GM18502 (cell line): ENCODE results near the gene SEMA3G.

Experiments
- ATAC-seq: cut with Tn5 transposase; IDR thresholded peaks from one replicate; pipeline ENCODE4 v1.9.1; 2021; ENCODE audit warnings: mild to moderate bottlenecking; ENCODE audit not compliant: unreplicated experiment, poor library complexity

The SEMA3G gene

DNA sequence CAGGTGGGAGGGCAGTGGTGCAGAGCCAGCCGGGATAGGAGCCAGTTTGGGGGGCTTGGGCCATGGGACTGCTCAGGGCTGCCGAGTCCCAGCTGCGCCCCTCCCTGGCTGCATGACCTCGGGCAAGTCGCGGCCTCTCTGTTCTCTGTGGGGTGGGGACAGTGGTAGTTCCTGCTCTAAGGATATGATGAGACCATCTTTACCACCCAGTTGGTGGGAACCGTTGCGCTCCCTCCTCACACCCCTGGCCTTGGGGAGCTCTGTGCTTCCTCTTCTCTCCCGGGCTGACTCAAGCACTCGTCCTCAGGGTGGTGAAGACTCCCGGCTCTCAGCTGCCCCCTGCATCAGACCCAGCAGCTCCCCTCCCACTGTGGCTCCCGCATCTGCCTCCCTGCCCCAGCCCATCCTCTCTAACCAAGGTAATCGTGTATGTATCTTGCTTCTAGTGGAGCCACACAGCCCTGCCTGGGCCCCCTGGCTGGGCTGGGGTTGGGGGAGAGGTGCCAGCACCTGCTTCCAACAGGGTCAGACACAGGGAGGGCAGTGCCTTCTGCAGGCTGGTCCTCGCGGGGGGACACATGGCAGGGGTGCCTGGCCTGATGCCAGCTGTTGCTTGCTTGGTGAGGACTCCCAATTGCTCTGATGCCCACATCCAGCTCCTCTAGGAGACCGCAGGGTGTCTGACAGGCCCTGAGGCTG is 35.1 kb upstream of the SEMA3G start:
- no peak for ATAC-seq

GRCh38 chr3:52479037-52479876 is 34.4 kb upstream of the SEMA3G start:
- ATAC-seq, result no peak

GRCh38 chr3:52477796-52478095 is 32.8 kb upstream of the SEMA3G start:
- ATAC-seq, result no peak

GRCh38 chr3:52477076-52477795 is 32.3 kb upstream of the SEMA3G start:
- ATAC-seq, result no peak

- no peak for ATAC-seq
Measured at GRCh38 chr3:52473026-52473425, 28.1 kb upstream of the SEMA3G start.

- no peak for ATAC-seq
Measured at GRCh38 chr3:52472239-52473000, 27.5 kb upstream of the SEMA3G start.

GRCh38 chr3:52471371-52472238 is 26.7 kb upstream of the SEMA3G start:
- no peak for ATAC-seq

GRCh38 chr3:52470920-52471319 is 26.0 kb upstream of the SEMA3G start:
- ATAC-seq, result no peak

DNA sequence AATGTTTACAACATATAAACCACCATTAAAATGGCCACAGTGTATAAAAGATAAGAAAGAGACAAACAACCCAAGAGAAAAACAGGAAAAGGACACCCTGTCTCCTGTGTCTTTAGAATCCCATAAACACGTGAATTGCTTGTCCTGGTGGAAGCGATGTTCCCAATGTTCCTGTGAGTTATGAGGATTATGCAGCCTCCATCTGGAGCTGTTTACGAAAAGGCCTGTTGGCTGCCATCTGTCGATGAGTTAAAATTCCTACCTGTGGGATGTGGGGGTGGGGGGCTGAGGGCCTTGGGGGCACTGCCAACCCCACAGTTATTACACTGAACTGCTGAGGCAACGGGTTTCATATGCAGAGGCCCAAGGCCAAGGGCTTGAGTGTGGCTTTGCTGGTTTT is 24.1 kb upstream of the SEMA3G start:
- no peak for ATAC-seq

GRCh38 chr3:52468336-52468735 is 23.4 kb upstream of the SEMA3G start:
- no peak for ATAC-seq

- ATAC-seq, result no peak
Measured at GRCh38 chr3:52463416-52463815, 18.5 kb upstream of the SEMA3G start.

DNA sequence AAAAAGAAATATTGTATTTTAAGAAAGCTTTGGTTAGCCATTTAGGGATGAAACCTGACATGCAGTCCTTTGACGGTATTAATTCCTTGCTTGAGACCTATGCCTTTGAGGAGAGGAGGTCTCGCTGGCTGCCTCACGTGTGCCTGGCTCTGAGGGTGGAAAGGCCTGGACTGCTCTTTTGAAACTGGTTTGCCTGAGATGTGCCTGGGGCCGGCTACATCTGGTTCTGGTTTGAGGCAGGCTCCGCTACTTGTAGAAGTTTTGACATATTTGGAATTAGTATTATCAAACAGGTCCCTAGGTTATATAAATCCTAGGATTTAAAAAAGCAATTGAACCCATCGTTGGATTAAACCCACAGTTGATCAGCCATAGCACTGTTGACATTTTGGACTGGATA is 17.0 kb upstream of the SEMA3G start:
- ATAC-seq, result no peak

DNA sequence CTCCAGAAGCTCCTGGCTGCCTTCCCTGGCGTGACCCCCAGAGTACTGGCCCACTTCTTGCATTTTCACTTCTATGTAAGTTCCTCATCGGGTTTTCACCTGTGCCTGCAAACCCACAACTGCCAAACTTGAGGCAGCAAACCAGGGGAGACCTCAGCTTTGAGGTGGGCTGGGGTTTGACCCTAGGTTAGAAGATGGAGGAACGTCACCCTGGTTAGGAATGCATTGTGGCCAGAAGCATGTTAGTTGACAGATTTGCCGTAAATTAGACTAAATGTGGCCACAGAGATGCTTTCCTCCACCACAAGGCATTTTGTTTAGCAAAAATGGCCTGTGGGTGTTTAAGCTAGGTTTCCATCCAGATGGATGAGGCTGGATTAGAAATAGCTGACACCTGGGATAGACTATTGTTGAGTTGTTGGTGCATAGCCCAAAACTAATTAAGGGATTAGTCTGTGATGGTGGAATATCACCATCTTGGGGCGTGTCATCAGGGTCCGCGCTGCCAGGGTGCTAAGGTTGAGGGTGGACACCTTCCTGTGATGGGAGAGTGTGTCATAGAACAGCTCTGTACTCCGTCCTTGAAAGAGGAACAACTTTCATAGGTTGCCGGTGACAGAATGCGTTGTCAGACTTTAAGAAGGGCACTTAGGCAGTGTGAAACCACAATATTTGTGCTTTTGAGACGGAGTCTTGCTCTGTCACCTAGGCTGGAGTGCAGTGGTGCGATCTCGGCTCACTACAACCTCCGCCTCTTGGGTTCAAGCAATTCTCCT is 14.1 kb upstream of the SEMA3G start:
- no peak for ATAC-seq

DNA sequence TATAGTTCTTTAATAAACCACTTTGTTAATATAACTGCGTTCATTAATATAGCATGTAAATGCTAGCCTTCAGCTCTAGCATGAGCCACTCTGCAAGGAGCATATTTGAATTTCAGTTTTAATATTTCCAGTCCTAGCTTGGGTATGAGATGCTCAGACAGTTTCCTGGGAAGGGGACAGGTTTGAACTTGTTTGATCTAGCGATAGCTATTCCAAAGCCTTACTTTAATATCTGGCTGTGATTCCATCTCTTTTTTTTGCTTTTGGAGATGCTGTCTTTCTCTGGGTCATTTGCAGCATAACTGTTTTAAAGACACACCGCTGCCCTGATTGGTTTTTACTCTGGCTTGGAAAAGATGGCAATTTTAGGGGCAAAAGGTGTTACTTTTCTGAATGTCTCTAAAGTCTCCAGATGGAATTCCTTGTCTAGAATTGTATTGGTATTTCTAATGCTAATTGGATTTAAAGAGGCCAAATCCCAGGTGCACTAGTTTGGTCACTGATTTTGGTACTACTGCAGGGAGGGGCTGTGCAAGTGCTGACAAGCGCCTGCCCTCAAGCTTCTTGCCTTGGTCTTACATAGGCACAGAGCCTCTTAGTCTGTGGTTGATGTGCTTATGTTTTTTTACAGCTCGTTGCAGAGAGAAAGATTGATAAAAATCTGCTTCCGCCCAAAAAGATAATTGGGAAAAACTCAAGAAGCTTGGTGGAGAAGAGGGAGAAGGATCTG is 13.3 kb upstream of the SEMA3G start:
- no peak for ATAC-seq

- no peak for ATAC-seq
Measured at GRCh38 chr3:52456800-52457183, 11.9 kb upstream of the SEMA3G start.

DNA sequence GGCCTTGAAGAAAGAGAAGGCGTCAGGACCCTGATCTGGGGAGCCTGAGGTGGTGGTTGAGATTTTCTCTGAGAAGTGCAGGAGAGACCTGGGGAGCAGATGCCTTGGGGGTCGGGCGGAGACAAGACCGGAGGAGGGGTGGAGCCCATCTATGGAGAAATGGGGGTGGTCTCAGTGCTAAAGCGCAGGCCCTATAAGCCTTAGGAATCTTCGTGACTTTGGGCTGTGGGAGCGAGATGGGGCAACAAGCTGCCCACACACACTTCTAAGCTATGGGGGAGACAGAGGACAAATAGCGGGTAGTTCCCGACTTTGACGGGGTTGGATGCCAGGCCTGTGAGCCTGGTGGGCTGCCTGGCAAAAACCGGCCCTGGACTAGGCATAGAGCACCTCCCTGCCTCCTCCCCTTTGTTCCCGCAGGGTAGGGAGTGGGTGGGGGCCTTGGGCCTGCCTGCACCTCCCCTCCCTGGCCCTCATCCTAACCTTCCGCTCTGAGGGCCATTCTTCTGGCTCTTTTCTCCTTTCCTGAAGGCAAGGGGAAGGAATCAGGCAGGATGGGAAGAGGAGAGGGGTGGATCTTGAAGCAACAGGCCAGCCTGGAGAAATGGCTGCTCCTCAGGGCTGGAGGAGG is 11.4 kb upstream of the SEMA3G start:
- no peak for ATAC-seq

GRCh38 chr3:52455283-52456168 is 10.6 kb upstream of the SEMA3G start, which contains the start of gene NISCH:
Gene NISCH (plus strand): TSS chr3:52455604. CDS start chr3:52455642, 38 bp downstream.
- ATAC-seq, result peak; percentile 79
